SU-DHL-6 (cell line): Measurements from ENCODE around the gene DCANP1.

ENCODE experiments used
- H2AFZ ChIP-seq: fragments of 200-600 bp; sonication (generic); 2 replicates; pipeline ENCODE4 v1.6.1; 2014; ENCODE audit warnings: low read depth, mild to moderate bottlenecking, moderate library complexity, mixed read lengths, antibody characterized with exemption, low read length; ENCODE audit not compliant: severe bottlenecking
- H3F3A ChIP-seq: fragments of 200-600 bp; shearing (Covaris generic); 2 replicates; pipeline ENCODE4 v1.6.0; 2016; ENCODE audit warnings: antibody characterized with exemption, mild to moderate bottlenecking; ENCODE audit not compliant: insufficient read depth
- H3K27ac ChIP-seq: fragments of 200-600 bp; sonication (generic); 2 replicates; pipeline ENCODE4 v1.5.1; 2016; ENCODE audit warnings: low read depth, mild to moderate bottlenecking, low read length, moderate library complexity, mixed read lengths
- H3K27me3 ChIP-seq: fragments of 200-600 bp; sonication (generic), shearing (Covaris generic); 2 replicates; pipeline ENCODE4 v1.6.0; 2014; ENCODE audit warnings: mild to moderate bottlenecking, low read length
- H3K36me3 ChIP-seq: fragments of 200-600 bp; sonication (generic); 2 replicates; pipeline ENCODE4 v1.6.1; 2014; ENCODE audit warnings: mild to moderate bottlenecking, low read length, mixed read lengths
- H3K4me2 ChIP-seq: fragments of 300-600, 200-600 bp; shearing (Covaris generic), sonication (generic); 2 replicates; pipeline ENCODE4 v1.6.0; 2014; ENCODE audit warnings: low read length, low read depth, mild to moderate bottlenecking; ENCODE audit not compliant: poor library complexity, severe bottlenecking
- H3K4me3 ChIP-seq: fragments of 200-600 bp; sonication (generic); 2 replicates; pipeline ENCODE4 v1.5.1; 2014; ENCODE audit warnings: antibody characterized with exemption, low read length, mild to moderate bottlenecking, mixed read lengths; ENCODE audit not compliant: insufficient read depth, poor library complexity, severe bottlenecking
- H3K79me2 ChIP-seq: fragments of 200-600 bp; sonication (generic); 2 replicates; pipeline ENCODE4 v1.6.1; 2014; ENCODE audit warnings: mild to moderate bottlenecking, low read length, moderate library complexity; ENCODE audit not compliant: insufficient read depth
- H3K9ac ChIP-seq: fragments of 200-600 bp; sonication (generic); 2 replicates; pipeline ENCODE4 v1.7.0; 2014; ENCODE audit warnings: mild to moderate bottlenecking, low read length
- H3K9me2 ChIP-seq: fragments of 200-600 bp; sonication (generic); replicated peaks from 2 replicates; pipeline ENCODE4 v1.6.1; 2014; ENCODE audit warnings: low read length; ENCODE audit not compliant: insufficient read depth
- H3K9me3 ChIP-seq: fragments of 200-600 bp; sonication (generic); 2 replicates; pipeline ENCODE4 v1.6.1; 2014; ENCODE audit warnings: low read length, mixed read lengths; ENCODE audit not compliant: insufficient read depth
- H4K20me1 ChIP-seq: fragments of 200-600 bp; sonication (generic); 2 replicates; pipeline ENCODE4 v1.6.1; 2014; ENCODE audit warnings: low read depth, mild to moderate bottlenecking, antibody characterized with exemption, low read length, moderate library complexity, mixed read lengths
- CTCF ChIP-seq: fragments of 200-600 bp; sonication (generic); IDR thresholded peaks from one replicate; pipeline ENCODE4 v1.5.1; 2017; ENCODE audit warnings: antibody characterized with exemption, mild to moderate bottlenecking, low read length, moderate library complexity; ENCODE audit not compliant: insufficient read depth, poor library complexity, severe bottlenecking
- EZH2phosphoT487 ChIP-seq: fragments of 200-600 bp; sonication (generic), shearing (Covaris generic); conservative IDR thresholded peaks from 2 replicates; pipeline ENCODE4 v1.6.1; 2018; ENCODE audit warnings: mild to moderate bottlenecking, antibody characterized with exemption, low read length, moderate library complexity, mixed read lengths

DCANP1 gene

GRCh38 chr5:135446615-135447014, 533 bp downstream of the DCANP1 start:
- Histone ChIP-seq H3K4me3 (no peak overlapping the region), H3K27me3 (no peaks in the 10 kb centered on the region), H3K9me2 (no peaks in the 10 kb centered on the region), H3K36me3 (no peaks in the 10 kb centered on the region), H4K20me1 (no peaks in the 10 kb centered on the region), H3K4me2 (no peak overlapping the region), H3F3A (no peaks in the 10 kb centered on the region), H3K27ac (no peak overlapping the region), H3K79me2 (no peaks in the 10 kb centered on the region), H3K9ac (no peak overlapping the region), H3K9me3 (no peaks in the 10 kb centered on the region), H2AFZ (no peak overlapping the region)
- TF ChIP-seq CTCF, result no peak
- TF ChIP-seq EZH2phosphoT487, result no peak

- Histone ChIP-seq H3K9ac (no peak overlapping the region), H3K27ac (no peak overlapping the region), H3K4me3 (no peak overlapping the region), H3K79me2 (no peaks in the 10 kb centered on the region), H3K9me2 (no peaks in the 10 kb centered on the region), H3K27me3 (no peaks in the 10 kb centered on the region), H3K9me3 (no peaks in the 10 kb centered on the region), H3F3A (no peaks in the 10 kb centered on the region), H2AFZ (no peak overlapping the region), H4K20me1 (no peaks in the 10 kb centered on the region), H3K36me3 (no peaks in the 10 kb centered on the region), H3K4me2 (no peak overlapping the region)
- TF ChIP-seq CTCF (no peak), EZH2phosphoT487 (no peak)
Observed at GRCh38 chr5:135446206-135446605, 942 bp downstream of the DCANP1 start.

GRCh38 chr5:135445306-135445985, 1.7 kb downstream of the DCANP1 start:
- H2AFZ ChIP-seq, result no peak overlapping the region
- H4K20me1 ChIP-seq, result no peaks in the 10 kb centered on the region
- H3K27ac ChIP-seq, result no peak overlapping the region
- no peaks in the 10 kb centered on the region for H3K9me2 ChIP-seq
- H3K9me3 ChIP-seq, result no peaks in the 10 kb centered on the region
- no peak overlapping the region for H3K4me3 ChIP-seq
- no peaks in the 10 kb centered on the region for H3K27me3 ChIP-seq
- H3K4me2 ChIP-seq, result no peak overlapping the region
- no peaks in the 10 kb centered on the region for H3K36me3 ChIP-seq
- no peak for TF ChIP-seq CTCF
- no peaks in the 10 kb centered on the region for H3F3A ChIP-seq
- H3K79me2 ChIP-seq, result no peaks in the 10 kb centered on the region
- H3K9ac ChIP-seq, result no peak overlapping the region
